ENCODE results near the gene FGF12.
A peak's percentile ranks its signal among the peaks of the same experiment; 100 is the strongest.
"Not testable (repeated sequence)": the region's sequence is repeated elsewhere in the genome, so short reads cannot be mapped to it uniquely, and the experiment has no call there.

Gene FGF12

GRCh38 chr3:192576704-192577103, 150.6 kb downstream of the FGF12 start:
- not testable (repeated sequence) for DNase-seq

GRCh38 chr3:192575879-192576506, 151.3 kb downstream of the FGF12 start:
- no peak for DNase-seq

- no peak for DNase-seq
Observed at GRCh38 chr3:192573240-192573639, 154.1 kb downstream of the FGF12 start.

- peak; percentile 20 for DNase-seq
Observed at GRCh38 chr3:192570821-192571791, 156.2 kb downstream of the FGF12 start.

- DNase-seq: no peak
Observed at GRCh38 chr3:192570315-192570714, 157.0 kb downstream of the FGF12 start.

GRCh38 chr3:192566706-192567290, 160.5 kb downstream of the FGF12 start:
- peak; percentile 61 for DNase-seq

- DNase-seq: no peak
Observed at GRCh38 chr3:192564611-192565010, 162.7 kb downstream of the FGF12 start.

- DNase-seq: no peak
Observed at GRCh38 chr3:192563417-192563816, 163.9 kb downstream of the FGF12 start.

GRCh38 chr3:192553707-192554106, 173.6 kb downstream of the FGF12 start:
- DNase-seq: no peak

GRCh38 chr3:192550356-192550755, 177.0 kb downstream of the FGF12 start:
- no peak for DNase-seq

- DNase-seq: no peak
Observed at GRCh38 chr3:192545333-192545732, 182.0 kb downstream of the FGF12 start.

GRCh38 chr3:192543163-192543562, 184.2 kb downstream of the FGF12 start:
- no peak for DNase-seq

GRCh38 chr3:192516820-192517219, 210.5 kb downstream of the FGF12 start:
- DNase-seq: no peak

GRCh38 chr3:192515664-192516045, 211.7 kb downstream of the FGF12 start:
- DNase-seq: no peak

GRCh38 chr3:192514754-192515663, 212.3 kb downstream of the FGF12 start:
- peak; percentile 47 for DNase-seq

GRCh38 chr3:192514081-192514753, 213.1 kb downstream of the FGF12 start:
- no peak for DNase-seq

GRCh38 chr3:192505731-192506130, 221.6 kb downstream of the FGF12 start:
- no peak for DNase-seq

GRCh38 chr3:192501401-192501800, 225.9 kb downstream of the FGF12 start:
- no peak for DNase-seq

- DNase-seq: no peak
Observed at GRCh38 chr3:192496905-192497587, 230.3 kb downstream of the FGF12 start.

- peak; percentile 47 for DNase-seq
Observed at GRCh38 chr3:192494174-192494573, 233.2 kb downstream of the FGF12 start.

GRCh38 chr3:192490720-192491119, 236.6 kb downstream of the FGF12 start:
- no peak for DNase-seq

All from NCI-H2081 treated with DMSO at 0.1 percent for 48 hours (cell line).